Neural cell (in vitro differentiated cells): ENCODE data around the gene GRAP2. TPM values are rescaled to one million over a fixed set of nuclear protein-coding genes. Genes with fewer than 3 reads are reported as not detected.

ENCODE experiments used
- H2AFZ ChIP-seq: fragments of 200-600, 300-800 bp; sonication (generic), shearing (Covaris generic); 2 replicates; pipeline ENCODE4 v1.6.0; 2014; ENCODE audit warnings: low read depth, mild to moderate bottlenecking, antibody characterized with exemption, low read length, moderate library complexity
- H3F3A ChIP-seq: fragments of 200-600 bp; shearing (Covaris generic); 2 replicates; pipeline ENCODE4 v1.6.1; 2016; ENCODE audit warnings: mild to moderate bottlenecking, moderate library complexity, mixed read lengths, antibody characterized with exemption, low read length; ENCODE audit not compliant: insufficient read depth, poor library complexity, severe bottlenecking
- H3K27ac ChIP-seq: fragments of 200-600, 300-800 bp; sonication (generic), shearing (Covaris generic); 2 replicates; pipeline ENCODE4 v1.5.1; 2014; ENCODE audit warnings: mild to moderate bottlenecking, low read length, moderate library complexity
- H3K27me3 ChIP-seq: fragments of 300-800, 200-600 bp; sonication (generic), shearing (Covaris generic); 2 replicates; pipeline ENCODE4 v1.6.0; 2014; ENCODE audit warnings: mild to moderate bottlenecking, low read depth, low read length, moderate library complexity; ENCODE audit not compliant: insufficient read depth
- H3K36me3 ChIP-seq: fragments of 300-800, 200-600 bp; sonication (generic), shearing (Covaris generic); 2 replicates; pipeline ENCODE4 v1.5.1; 2014; ENCODE audit warnings: mild to moderate bottlenecking, antibody characterized with exemption, low read length, moderate library complexity; ENCODE audit not compliant: insufficient read depth
- H3K4me2 ChIP-seq: fragments of 300-800, 200-600 bp; sonication (generic), shearing (Covaris generic); 2 replicates; pipeline ENCODE4 v1.6.0; 2014; ENCODE audit warnings: mild to moderate bottlenecking, low read length
- H3K4me3 ChIP-seq: fragments of 300-800, 200-600 bp; sonication (generic), shearing (Covaris generic); 2 replicates; pipeline ENCODE4 v1.5.1; 2014; ENCODE audit warnings: mild to moderate bottlenecking, low read length, moderate library complexity
- H3K79me2 ChIP-seq: fragments of 200-600 bp; shearing (Covaris generic); replicated peaks from 2 replicates; pipeline ENCODE4 v1.6.0; 2014; ENCODE audit warnings: mild to moderate bottlenecking, low read length, moderate library complexity; ENCODE audit not compliant: insufficient read depth
- H3K9ac ChIP-seq: fragments of 300-800, 200-600 bp; sonication (generic), shearing (Covaris generic); 2 replicates; pipeline ENCODE4 v1.6.1; 2016; ENCODE audit warnings: mild to moderate bottlenecking, low read length, mixed read lengths
- H3K9me2 ChIP-seq: fragments of 200-600 bp; shearing (Covaris generic); 2 replicates; pipeline ENCODE4 v1.6.1; 2016; ENCODE audit warnings: mild to moderate bottlenecking, low read length, mixed read lengths; ENCODE audit not compliant: insufficient read depth
- H3K9me3 ChIP-seq: fragments of 200-600, 300-800 bp; sonication (generic), shearing (Covaris generic); 2 replicates; pipeline ENCODE4 v1.6.1; 2016; ENCODE audit warnings: mild to moderate bottlenecking, mixed run types, low read length, moderate library complexity, mixed read lengths
- H4K20me1 ChIP-seq: fragments of 200-600 bp; shearing (Covaris generic); 2 replicates; pipeline ENCODE4 v1.6.1; 2016; ENCODE audit warnings: mild to moderate bottlenecking, mixed run types; ENCODE audit not compliant: insufficient read depth
- EP300 ChIP-seq: fragments of 450-650 bp; conservative IDR thresholded peaks from 2 replicates; pipeline ENCODE4 v1.6.1; 2014; ENCODE audit warnings: antibody characterized with exemption, mild to moderate bottlenecking, moderate library complexity; ENCODE audit not compliant: poor library complexity, severe bottlenecking
- EZH2 ChIP-seq: fragments of 200-600, 300-800 bp; shearing (Covaris generic), sonication (generic); IDR thresholded peaks from 2 replicates; pipeline ENCODE4 v1.6.1; 2014; ENCODE audit warnings: antibody characterized with exemption, low read length, borderline replicate concordance, mild to moderate bottlenecking; ENCODE audit not compliant: insufficient read depth, poor library complexity, severe bottlenecking
- MXI1 ChIP-seq: fragments of 450-650 bp; conservative IDR thresholded peaks from 2 replicates; pipeline ENCODE4 v1.6.1; 2014; ENCODE audit warnings: antibody characterized with exemption, mild to moderate bottlenecking; ENCODE audit not compliant: poor library complexity, severe bottlenecking
- POLR2AphosphoS5 ChIP-seq: IDR thresholded peaks from 2 replicates; pipeline ENCODE4 v1.6.1; 2012
- RAD21 ChIP-seq: fragments of 450-650 bp; conservative IDR thresholded peaks from 2 replicates; pipeline ENCODE4 v1.6.1; 2014; ENCODE audit warnings: antibody characterized with exemption, mild to moderate bottlenecking, moderate library complexity
- SMC3 ChIP-seq: fragments of 450-650 bp; conservative IDR thresholded peaks from 2 replicates; pipeline ENCODE4 v1.6.1; 2014; ENCODE audit warnings: antibody characterized with exemption, mild to moderate bottlenecking, moderate library complexity; ENCODE audit not compliant: poor library complexity
- TAF1 ChIP-seq: IDR thresholded peaks from 2 replicates; pipeline ENCODE4 v1.6.1; 2012; ENCODE audit warnings: low read depth
- polyA plus RNA-seq: library from polyadenylated mRNA; depleted of rRNA; stranded (reverse); fragments of >200 nt; gene quantifications from 2 replicates; pipeline ENCODE4 v1.2.3, GENCODE V29; 2014
- TF ChIP-seq, protein P1 (sequence below): IDR thresholded peaks from 2 replicates; pipeline ENCODE4 v1.6.1; 2012; ENCODE audit warnings: borderline replicate concordance
- TF ChIP-seq, protein P2 (sequence below): fragments of 450-650 bp; IDR thresholded peaks from 2 replicates; pipeline ENCODE4 v1.5.1; 2014; ENCODE audit warnings: antibody characterized with exemption, mild to moderate bottlenecking, moderate library complexity; ENCODE audit not compliant: poor library complexity, severe bottlenecking

Gene GRAP2
- polyA plus RNA-seq, 1 donor from 2014 or later = 0.30 TPM

GRCh38 chr22:39923696-39924095, 22.8 kb downstream of the GRAP2 start:
- H3K27ac ChIP-seq = no peak overlapping the region
- no peaks in the 10 kb centered on the region for H3K9me2 ChIP-seq
- H3K4me3 ChIP-seq = no peak overlapping the region
- H3K27me3 ChIP-seq = no peaks in the 10 kb centered on the region
- no peaks in the 10 kb centered on the region for H3K36me3 ChIP-seq
- H2AFZ ChIP-seq = no peak overlapping the region
- TF ChIP-seq, protein P1, sequence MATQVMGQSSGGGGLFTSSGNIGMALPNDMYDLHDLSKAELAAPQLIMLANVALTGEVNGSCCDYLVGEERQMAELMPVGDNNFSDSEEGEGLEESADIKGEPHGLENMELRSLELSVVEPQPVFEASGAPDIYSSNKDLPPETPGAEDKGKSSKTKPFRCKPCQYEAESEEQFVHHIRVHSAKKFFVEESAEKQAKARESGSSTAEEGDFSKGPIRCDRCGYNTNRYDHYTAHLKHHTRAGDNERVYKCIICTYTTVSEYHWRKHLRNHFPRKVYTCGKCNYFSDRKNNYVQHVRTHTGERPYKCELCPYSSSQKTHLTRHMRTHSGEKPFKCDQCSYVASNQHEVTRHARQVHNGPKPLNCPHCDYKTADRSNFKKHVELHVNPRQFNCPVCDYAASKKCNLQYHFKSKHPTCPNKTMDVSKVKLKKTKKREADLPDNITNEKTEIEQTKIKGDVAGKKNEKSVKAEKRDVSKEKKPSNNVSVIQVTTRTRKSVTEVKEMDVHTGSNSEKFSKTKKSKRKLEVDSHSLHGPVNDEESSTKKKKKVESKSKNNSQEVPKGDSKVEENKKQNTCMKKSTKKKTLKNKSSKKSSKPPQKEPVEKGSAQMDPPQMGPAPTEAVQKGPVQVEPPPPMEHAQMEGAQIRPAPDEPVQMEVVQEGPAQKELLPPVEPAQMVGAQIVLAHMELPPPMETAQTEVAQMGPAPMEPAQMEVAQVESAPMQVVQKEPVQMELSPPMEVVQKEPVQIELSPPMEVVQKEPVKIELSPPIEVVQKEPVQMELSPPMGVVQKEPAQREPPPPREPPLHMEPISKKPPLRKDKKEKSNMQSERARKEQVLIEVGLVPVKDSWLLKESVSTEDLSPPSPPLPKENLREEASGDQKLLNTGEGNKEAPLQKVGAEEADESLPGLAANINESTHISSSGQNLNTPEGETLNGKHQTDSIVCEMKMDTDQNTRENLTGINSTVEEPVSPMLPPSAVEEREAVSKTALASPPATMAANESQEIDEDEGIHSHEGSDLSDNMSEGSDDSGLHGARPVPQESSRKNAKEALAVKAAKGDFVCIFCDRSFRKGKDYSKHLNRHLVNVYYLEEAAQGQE = no peak
- TF ChIP-seq SMC3 (no peak), TAF1 (no peak), POLR2AphosphoS5 (no peak), MXI1 (no peak), RAD21 (no peak), EZH2 (no peak), EP300 (no peak)
- TF ChIP-seq, protein P2, sequence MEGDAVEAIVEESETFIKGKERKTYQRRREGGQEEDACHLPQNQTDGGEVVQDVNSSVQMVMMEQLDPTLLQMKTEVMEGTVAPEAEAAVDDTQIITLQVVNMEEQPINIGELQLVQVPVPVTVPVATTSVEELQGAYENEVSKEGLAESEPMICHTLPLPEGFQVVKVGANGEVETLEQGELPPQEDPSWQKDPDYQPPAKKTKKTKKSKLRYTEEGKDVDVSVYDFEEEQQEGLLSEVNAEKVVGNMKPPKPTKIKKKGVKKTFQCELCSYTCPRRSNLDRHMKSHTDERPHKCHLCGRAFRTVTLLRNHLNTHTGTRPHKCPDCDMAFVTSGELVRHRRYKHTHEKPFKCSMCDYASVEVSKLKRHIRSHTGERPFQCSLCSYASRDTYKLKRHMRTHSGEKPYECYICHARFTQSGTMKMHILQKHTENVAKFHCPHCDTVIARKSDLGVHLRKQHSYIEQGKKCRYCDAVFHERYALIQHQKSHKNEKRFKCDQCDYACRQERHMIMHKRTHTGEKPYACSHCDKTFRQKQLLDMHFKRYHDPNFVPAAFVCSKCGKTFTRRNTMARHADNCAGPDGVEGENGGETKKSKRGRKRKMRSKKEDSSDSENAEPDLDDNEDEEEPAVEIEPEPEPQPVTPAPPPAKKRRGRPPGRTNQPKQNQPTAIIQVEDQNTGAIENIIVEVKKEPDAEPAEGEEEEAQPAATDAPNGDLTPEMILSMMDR = no peak
- H3F3A ChIP-seq = no peaks in the 10 kb centered on the region
- H4K20me1 ChIP-seq = no peaks in the 10 kb centered on the region
- no peaks in the 10 kb centered on the region for H3K79me2 ChIP-seq
- no peak overlapping the region for H3K4me2 ChIP-seq
- no peaks in the 10 kb centered on the region for H3K9me3 ChIP-seq
- no peak overlapping the region for H3K9ac ChIP-seq

DNA sequence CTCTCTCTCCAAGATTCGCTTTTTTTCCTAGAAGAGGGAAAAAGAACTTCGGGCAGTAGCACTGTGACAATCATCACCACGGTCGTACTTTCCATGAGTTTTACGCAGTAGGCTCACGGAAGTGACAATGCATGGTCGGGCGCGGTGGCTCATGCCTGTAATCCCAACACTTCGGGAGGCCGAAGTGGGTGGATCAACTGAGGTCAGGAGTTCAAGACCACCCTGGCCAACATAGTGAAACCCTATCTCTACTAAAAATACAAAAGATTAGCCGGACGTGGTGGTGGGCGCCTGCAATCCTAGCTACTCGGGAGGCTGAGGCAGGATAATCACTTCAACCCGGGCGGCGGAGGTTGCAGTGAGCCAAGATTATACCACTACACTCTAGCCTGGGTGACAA, 23.4 kb downstream of the GRAP2 start:
- Histone ChIP-seq H3F3A (no peaks in the 10 kb centered on the region), H3K9me2 (no peaks in the 10 kb centered on the region), H3K9me3 (no peaks in the 10 kb centered on the region), H3K27me3 (no peaks in the 10 kb centered on the region), H3K4me3 (no peak overlapping the region), H3K9ac (no peak overlapping the region), H3K27ac (no peak overlapping the region), H2AFZ (no peak overlapping the region), H4K20me1 (no peaks in the 10 kb centered on the region), H3K4me2 (no peak overlapping the region), H3K36me3 (no peaks in the 10 kb centered on the region), H3K79me2 (no peaks in the 10 kb centered on the region)
- TF ChIP-seq TAF1 (no peak), RAD21 (no peak), MXI1 (no peak), SMC3 (no peak), POLR2AphosphoS5 (no peak), EZH2 (no peak), EP300 (no peak)
- TF ChIP-seq, protein P2 = no peak
- TF ChIP-seq, protein P1 = no peak
